Hepatocyte (in vitro differentiated cells): ENCODE results near the gene RSKR. TPM values are rescaled to one million over a fixed set of nuclear protein-coding genes. Genes with fewer than 3 reads are reported as not detected.

Experiments
- DNase-seq: peaks from one replicate; pipeline ENCODE4 v3.0.0-alpha.2; 2016; ENCODE audit warnings: low spot score
- H2AFZ ChIP-seq: fragments of 200-600 bp; sonication (generic); 2 replicates; pipeline ENCODE4 v1.6.0; 2016; ENCODE audit warnings: antibody characterized with exemption, mild to moderate bottlenecking
- H3K27ac ChIP-seq: fragments of 200-600 bp; sonication (generic); 2 replicates; pipeline ENCODE4 v1.5.1; 2016; ENCODE audit warnings: mild to moderate bottlenecking
- H3K27me3 ChIP-seq: fragments of 200-600 bp; sonication (generic); 2 replicates; pipeline ENCODE4 v1.6.1; 2016
- H3K36me3 ChIP-seq: fragments of 200-600 bp; sonication (generic); replicated peaks from 2 replicates; pipeline ENCODE4 v1.5.1; 2016; ENCODE audit warnings: low read depth; ENCODE audit not compliant: insufficient read depth
- H3K4me1 ChIP-seq: fragments of 200-600 bp; sonication (generic); 2 replicates; pipeline ENCODE4 v1.5.1; 2016; ENCODE audit warnings: mild to moderate bottlenecking, moderate library complexity; ENCODE audit not compliant: insufficient read depth
- H3K4me2 ChIP-seq: fragments of 200-600 bp; sonication (generic); 2 replicates; pipeline ENCODE4 v1.6.0; 2016
- H3K4me3 ChIP-seq: fragments of 200-600 bp; sonication (generic); 2 replicates; pipeline ENCODE4 v1.5.1; 2016; ENCODE audit warnings: mild to moderate bottlenecking
- H3K79me2 ChIP-seq: fragments of 200-600 bp; sonication (generic); 2 replicates; pipeline ENCODE4 v1.6.0; 2017; ENCODE audit warnings: mild to moderate bottlenecking
- H3K9me2 ChIP-seq: fragments of 200-600 bp; sonication (generic); replicated peaks from 2 replicates; pipeline ENCODE4 v1.6.0; 2017; ENCODE audit warnings: mild to moderate bottlenecking; ENCODE audit not compliant: insufficient read depth
- H3K9me3 ChIP-seq: fragments of 200-600 bp; sonication (generic); 2 replicates; pipeline ENCODE4 v1.5.1; 2016; ENCODE audit warnings: low read depth, mild to moderate bottlenecking
- H4K20me1 ChIP-seq: fragments of 200-600 bp; sonication (generic); 2 replicates; pipeline ENCODE4 v1.6.0; 2016; ENCODE audit warnings: mild to moderate bottlenecking; ENCODE audit not compliant: insufficient read depth, poor library complexity, severe bottlenecking
- CTCF ChIP-seq: fragments of 200-600 bp; sonication (generic); IDR thresholded peaks from 2 replicates; pipeline ENCODE4 v1.5.1; 2016; ENCODE audit warnings: antibody characterized with exemption, mild to moderate bottlenecking; ENCODE audit not compliant: poor library complexity
- EZH2 ChIP-seq: fragments of 200-600 bp; sonication (generic); IDR thresholded peaks from 2 replicates; pipeline ENCODE4 v1.6.1; 2016; ENCODE audit warnings: antibody characterized with exemption, mild to moderate bottlenecking, borderline replicate concordance
- EZH2phosphoT487 ChIP-seq: fragments of 200-600 bp; sonication (generic); IDR thresholded peaks from one replicate; pipeline ENCODE4 v1.6.1; 2018; ENCODE audit warnings: antibody characterized with exemption, mild to moderate bottlenecking, low read depth, moderate library complexity; ENCODE audit not compliant: unreplicated experiment, severe bottlenecking
- WGBS: methylation state at CpG from one replicate; pipeline ENCODE4 v1.1.6; 2016; ENCODE audit warnings: low lambda C conversion rate; ENCODE audit errors: missing lambda C conversion rate; 5-methylcytosine and 5-hydroxymethylcytosine counted together
- polyA plus RNA-seq: library from polyadenylated mRNA; unstranded; fragments of >200 nt; fragmentation: Nextera tagmentation; extraction: Ambion mirVana; gene quantifications from 2 replicates; pipeline ENCODE4 v1.2.1, GENCODE V29; 2016
- total RNA-seq: library from RNA; depleted of rRNA; stranded (reverse); fragments of >200 nt; gene quantifications from 2 replicates; pipeline ENCODE4 v1.2.3, GENCODE V29; 2014

The RSKR gene
- total and polyA plus RNA-seq, 2 experiments from 2014 or later, result 2.2 to 5.3 TPM

DNA sequence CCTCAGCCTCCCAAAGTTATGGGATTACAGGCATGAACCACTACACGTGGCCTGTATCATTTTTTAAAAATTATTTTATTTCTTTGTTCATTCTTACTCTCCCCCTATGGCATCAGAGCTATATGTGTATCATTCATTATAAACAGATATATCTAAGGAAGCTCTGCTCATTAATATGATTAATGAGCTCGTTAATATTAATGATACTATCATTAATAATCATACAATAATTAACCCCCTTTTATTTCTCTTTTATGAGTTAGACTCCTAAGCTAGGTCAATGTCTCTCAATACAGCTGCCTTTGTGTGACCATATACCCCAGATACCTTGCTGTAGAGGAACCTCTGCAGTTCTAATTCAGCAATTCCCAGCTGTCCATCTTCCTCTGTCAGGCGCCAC is 4.5 kb upstream of the RSKR start:
- no peak for DNase-seq
- H2AFZ ChIP-seq, result no peak overlapping the region
- no peaks in the 10 kb centered on the region for H3K9me2 ChIP-seq
- H3K27me3 ChIP-seq, result no peaks in the 10 kb centered on the region
- H4K20me1 ChIP-seq, result no peaks in the 10 kb centered on the region
- H3K4me2 ChIP-seq, result no peak overlapping the region
- H3K36me3 ChIP-seq, result no peaks in the 10 kb centered on the region
- H3K27ac ChIP-seq, result no peak overlapping the region
- TF ChIP-seq EZH2phosphoT487 (no peak), EZH2 (no peak), CTCF (no peak)
- WGBS, result 93% methylated on average over 3 of the region's 3 CpGs
- no peak overlapping the region for H3K4me3 ChIP-seq
- H3K4me1 ChIP-seq, result no peaks in the 10 kb centered on the region
- H3K79me2 ChIP-seq, result no peaks in the 10 kb centered on the region
- H3K9me3 ChIP-seq, result no peaks in the 10 kb centered on the region

- H3K36me3 ChIP-seq, result no peaks in the 10 kb centered on the region
These were observed 2.3 kb upstream of the RSKR start for GRCh38 chr17:28616281-28616680.

GRCh38 chr17:28615260-28615940 is 1.4 kb upstream of the RSKR start:
- TF ChIP-seq EZH2phosphoT487, result no peak
- TF ChIP-seq EZH2, result no peak
- TF ChIP-seq CTCF, result no peak

More at GRCh38 chr17:28616281-28616680, 2.3 kb upstream of the RSKR start:
- no peak overlapping the region for H3K4me3 ChIP-seq
- 89% methylated on average over 7 of the region's 7 CpGs for WGBS
- no peaks in the 10 kb centered on the region for H3K79me2 ChIP-seq
- no peak overlapping the region for H2AFZ ChIP-seq
- H3K27me3 ChIP-seq, result no peaks in the 10 kb centered on the region
- no peaks in the 10 kb centered on the region for H3K9me3 ChIP-seq
- no peaks in the 10 kb centered on the region for H4K20me1 ChIP-seq
- H3K4me2 ChIP-seq, result no peak overlapping the region
- no peaks in the 10 kb centered on the region for H3K4me1 ChIP-seq
- no peak for DNase-seq
- H3K27ac ChIP-seq, result no peak overlapping the region
- no peak for TF ChIP-seq CTCF
- no peak for TF ChIP-seq EZH2
- TF ChIP-seq EZH2phosphoT487, result no peak
- no peaks in the 10 kb centered on the region for H3K9me2 ChIP-seq

More at GRCh38 chr17:28615260-28615940, 1.4 kb upstream of the RSKR start:
- DNase-seq, result no peak
- H3K4me1 ChIP-seq, result no peaks in the 10 kb centered on the region
- no peak overlapping the region for H3K4me3 ChIP-seq
- no peaks in the 10 kb centered on the region for H3K79me2 ChIP-seq
- no peak overlapping the region for H2AFZ ChIP-seq
- H3K27me3 ChIP-seq, result no peaks in the 10 kb centered on the region
- H3K9me3 ChIP-seq, result no peaks in the 10 kb centered on the region
- no peak overlapping the region for H3K27ac ChIP-seq
- no peaks in the 10 kb centered on the region for H3K9me2 ChIP-seq
- H3K4me2 ChIP-seq, result no peak overlapping the region
- 97% methylated on average over 4 of the region's 4 CpGs for WGBS
- H4K20me1 ChIP-seq, result no peaks in the 10 kb centered on the region
- H3K36me3 ChIP-seq, result no peaks in the 10 kb centered on the region
